Heart right ventricle (tissue), 16 donors: ENCODE data around the gene TMEM244. TPM values are rescaled to one million over a fixed set of nuclear protein-coding genes. Genes with fewer than 3 reads are reported as not detected.
"Not testable (repeated sequence)": the region's sequence is repeated elsewhere in the genome, so short reads cannot be mapped to it uniquely, and the experiment has no call there.

Experiments
- ATAC-seq, 8 donors: fragments of 200-7000 bp; cut with Tn5 transposase; one replicate each; pipeline ENCODE4 v1.9.1; 2020; ENCODE audit warnings: mild to moderate bottlenecking in 8 of 8, moderate library complexity in 8 of 8, moderate number of reproducible peaks in 1 of 8
- DNase-seq, 2 donors: peaks; one replicate each; pipeline ENCODE4 v3.0.0-alpha.2; 2020
- H3K27ac ChIP-seq, 10 donors: fragments of 200-600 bp; sonication (generic) in 2 of 10; one replicate each; pipeline versions ENCODE4 v1.5.0 to v1.8.0; 2020 to 2022; ENCODE audit warnings: mild to moderate bottlenecking in 3 of 10
- H3K27me3 ChIP-seq, 7 donors: fragments of 200-600 bp; one replicate each; pipeline ENCODE4 v1.8.0; 2021 to 2022; ENCODE audit warnings: mild to moderate bottlenecking in 2 of 7
- H3K36me3 ChIP-seq, 9 donors: fragments of 200-600 bp; sonication (generic) in 1 of 9; one replicate each; pipeline versions ENCODE4 v1.5.0 to v1.8.0; 2020 to 2022; ENCODE audit warnings: mild to moderate bottlenecking in 2 of 9
- H3K4me1 ChIP-seq, 9 donors: fragments of 200-600 bp; sonication (generic) in 1 of 9; one replicate each; pipeline versions ENCODE4 v1.5.0 to v1.8.0; 2020 to 2022; ENCODE audit warnings: mild to moderate bottlenecking in 4 of 9
- H3K4me3 ChIP-seq, 10 donors: fragments of 200-600 bp; sonication (generic) in 2 of 10; one replicate each; pipeline versions ENCODE4 v1.5.0 to v1.8.0; 2020 to 2022; ENCODE audit warnings: mild to moderate bottlenecking in 7 of 10, moderate library complexity in 2 of 10
- H3K9me3 ChIP-seq, 11 donors: fragments of 200-600 bp in 10 of 11; sonication (generic) in 2 of 11; one replicate each; pipeline versions ENCODE4 v1.5.0 to v1.8.0; 2013 to 2022; ENCODE audit warnings: mild to moderate bottlenecking in 2 of 11, control low read depth in 1 of 11, moderate library complexity in 1 of 11
- CTCF ChIP-seq, 9 donors: fragments of 200-600 bp; sonication (generic) in 2 of 9; IDR thresholded peaks; one replicate each; pipeline versions ENCODE4 v1.5.0 to v1.8.0; 2021 to 2022; ENCODE audit warnings: antibody characterized with exemption in 9 of 9, mild to moderate bottlenecking in 5 of 9, moderate library complexity in 1 of 9
- WGBS, 2 donors: extraction: QIAGEN DNeasy Blood & Tissue Kit; methylation state at CpG; one replicate each; pipeline ENCODE4 v1.1.7; 2013; ENCODE audit warnings: inconsistent platforms in 1 of 2; 5-methylcytosine and 5-hydroxymethylcytosine counted together
- intact Hi-C, 10 donors: fragments of 100-400 bp; cut with DNase I; formaldehyde crosslinking; loops; one replicate each; pipeline versions ENCODE4 v1.11.1 to v1.14.2; 2022
- polyA plus RNA-seq, 2 donors: library from polyadenylated mRNA; stranded (reverse); fragments of 200-250 nt; gene quantifications; one replicate each; pipeline ENCODE4 v1.2.3, GENCODE V29; 2013
- total RNA-seq, 10 donors: library from RNA; stranded (reverse); fragmentation: NEBNext Ultra II Directional in 3 of 10; extraction: Animal tissue kit (Norgen Biotek cat#: 25700) in 3 of 10; gene quantifications; one replicate each; pipeline versions ENCODE4 v1.2.1 to v1.2.4, GENCODE V29; 2021 to 2023
- donor health status: Arrhythmogenic right ventricular cardiomyopathy.
- donor health status: ischemic (EF 13 %, LVEDD 7.1; RV severe dilation, severe dysfunction).
- donor health status: healthy with polysubstance abuse.
- donor health status: DM: no; HTN: yes; CAD: no.
- donor health status: DM: no; HTN: no; CAD: no.
- donor health status: ischemic (EF 25% LVEDD 6.9; RV normal size, moderate dysfunction).
- donor health status: ischemic (EF 25% LVEDD 5.7; RV mildly dilated, moderate dysfunction).
- donor health status: healthy.
- donor health status: DM: yes; HTN: yes; CAD: no.
- donor health status: Ischemic cardiomyopathy.
- donor health status: ischemic (EF 35%, LVEDD 5.7; RV mildly dilated, moderate dysfunction).
- donor health status: nonischemic (EF 11% LVEDD 7.7; RV severe dilation, severe dysfunction).
- donor health status: DM: yes; HTN: yes; CAD: no.
- donor health status: PGD.
- donor health status: ischemic (EF 29% LVEDD 5.4; RV normal size, mild dysfunction).
- donor health status: nonischemic (EF 23%, LVEDD 6.1; RV moderate dilation, normal function).

TMEM244 gene
- total and polyA plus RNA-seq, 12 donors: not detected

- DNase-seq (no peak), ATAC-seq (no peak)
- WGBS, 2 donors: 57% methylated on average over 10 of the region's 10 CpGs
- no peaks in the 10 kb centered on the region for H3K4me1 ChIP-seq
- intact Hi-C loops: no loop called here
- no peak overlapping the region for H3K27ac ChIP-seq
- no peaks in the 10 kb centered on the region for H3K9me3 ChIP-seq
- no peak overlapping the region for H3K4me3 ChIP-seq
- H3K36me3 ChIP-seq: no peaks in the 10 kb centered on the region
- TF ChIP-seq CTCF (IDR thresholded peaks at IDR 0.05): no peak
- H3K27me3 ChIP-seq: no peaks in the 10 kb centered on the region
These were observed 16.8 kb downstream of the TMEM244 start for GRCh38 chr6:129844118-129844891.

GRCh38 chr6:129843573-129843972 lies 17.5 kb downstream of the TMEM244 start:
- WGBS, 2 donors: 84 to 87% methylated on average over 5 of the region's 5 CpGs

GRCh38 chr6:129842881-129843409 lies 18.2 kb downstream of the TMEM244 start:
- Histone ChIP-seq H3K9me3 (peaks cover 0 to 2% (median 0%) of the 10 kb centered on the region in 11 donors), H3K4me1 (no peaks in the 10 kb centered on the region), H3K27ac (no peak overlapping the region), H3K4me3 (no peak overlapping the region), H3K36me3 (no peaks in the 10 kb centered on the region), H3K27me3 (no peaks in the 10 kb centered on the region)
- TF ChIP-seq CTCF (IDR thresholded peaks at IDR 0.05): no peak
- ATAC-seq: no peak
- intact Hi-C loops: no loop called here
- DNase-seq: no peak

More at GRCh38 chr6:129843573-129843972, 17.5 kb downstream of the TMEM244 start:
- DNase-seq (no peak), ATAC-seq (no peak)
- TF ChIP-seq CTCF (IDR thresholded peaks at IDR 0.05): no peak
- Histone ChIP-seq H3K4me3 (no peak overlapping the region), H3K4me1 (no peaks in the 10 kb centered on the region), H3K27me3 (no peaks in the 10 kb centered on the region), H3K9me3 (no peaks in the 10 kb centered on the region), H3K27ac (no peak overlapping the region), H3K36me3 (no peaks in the 10 kb centered on the region)
- intact Hi-C loops: no loop called here

- intact Hi-C loops: no loop called here
- ATAC-seq: no peak
- H3K27me3 ChIP-seq: no peaks in the 10 kb centered on the region
- DNase-seq: no peak
- WGBS, 2 donors: 59 to 74% methylated on average over 1 of the region's 1 CpG
- H3K9me3 ChIP-seq: peaks cover 0 to 10% (median 0%) of the 10 kb centered on the region in 11 donors
- no peaks in the 10 kb centered on the region for H3K4me1 ChIP-seq
- H3K36me3 ChIP-seq: no peaks in the 10 kb centered on the region
- no peak overlapping the region for H3K27ac ChIP-seq
- no peak overlapping the region for H3K4me3 ChIP-seq
- TF ChIP-seq CTCF (IDR thresholded peaks at IDR 0.05): no peak
These were observed 19.0 kb downstream of the TMEM244 start for GRCh38 chr6:129842137-129842536.

- ATAC-seq, H3K27ac ChIP-seq, intact Hi-C loops, H3K4me3 ChIP-seq, H3K36me3 ChIP-seq, H3K4me1 ChIP-seq, H3K27me3 ChIP-seq, DNase-seq: not testable (repeated sequence)
- WGBS, 2 donors: 42 to 55% methylated on average over 1 of the region's 1 CpG
- peaks cover 0 to 11% (median 0%) of the 10 kb centered on the region in 11 donors for H3K9me3 ChIP-seq
These were observed 21.6 kb downstream of the TMEM244 start for GRCh38 chr6:129839562-129839961.
